ENCODE data around the gene THRB.

THRB gene

DNA sequence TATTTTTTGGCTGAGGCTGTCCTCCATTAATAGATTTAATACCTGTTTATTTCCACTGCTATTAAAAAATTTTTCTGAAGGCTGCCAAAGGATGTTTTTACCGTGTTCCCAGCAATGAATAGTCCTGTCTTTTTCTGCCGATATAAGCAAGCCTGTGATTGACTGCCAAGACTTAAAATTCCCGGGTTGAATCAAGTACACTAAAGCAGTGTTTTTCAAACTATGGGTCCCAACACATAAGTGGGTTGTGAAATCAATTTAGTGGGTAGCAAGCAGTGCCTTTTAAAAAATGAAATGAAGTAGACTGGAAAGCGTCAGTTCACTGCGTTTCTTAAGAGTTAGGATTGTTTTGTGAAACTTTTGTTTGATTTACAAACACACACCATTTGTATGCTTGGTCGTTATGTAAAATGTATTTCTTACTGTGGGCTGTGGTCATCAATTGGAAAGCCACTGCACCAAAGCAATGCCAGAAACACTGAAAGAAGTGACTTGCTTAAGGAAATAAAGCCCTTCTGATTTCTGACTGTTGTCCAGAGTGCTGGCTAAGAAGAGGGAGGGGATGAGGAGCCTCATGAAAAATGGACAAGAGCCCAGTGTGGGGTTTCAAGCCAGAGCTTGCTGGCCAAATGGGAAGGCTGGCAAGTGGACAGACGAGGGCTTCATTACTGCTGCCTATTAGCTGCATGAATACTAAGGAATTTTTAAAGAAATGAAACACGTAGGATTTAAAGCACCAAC is 206.0 kb downstream of the THRB start:
- no peak for DNase-seq (ENCODE audit: extremely low read depth, low read depth)
- TF ChIP-seq, protein P1, sequence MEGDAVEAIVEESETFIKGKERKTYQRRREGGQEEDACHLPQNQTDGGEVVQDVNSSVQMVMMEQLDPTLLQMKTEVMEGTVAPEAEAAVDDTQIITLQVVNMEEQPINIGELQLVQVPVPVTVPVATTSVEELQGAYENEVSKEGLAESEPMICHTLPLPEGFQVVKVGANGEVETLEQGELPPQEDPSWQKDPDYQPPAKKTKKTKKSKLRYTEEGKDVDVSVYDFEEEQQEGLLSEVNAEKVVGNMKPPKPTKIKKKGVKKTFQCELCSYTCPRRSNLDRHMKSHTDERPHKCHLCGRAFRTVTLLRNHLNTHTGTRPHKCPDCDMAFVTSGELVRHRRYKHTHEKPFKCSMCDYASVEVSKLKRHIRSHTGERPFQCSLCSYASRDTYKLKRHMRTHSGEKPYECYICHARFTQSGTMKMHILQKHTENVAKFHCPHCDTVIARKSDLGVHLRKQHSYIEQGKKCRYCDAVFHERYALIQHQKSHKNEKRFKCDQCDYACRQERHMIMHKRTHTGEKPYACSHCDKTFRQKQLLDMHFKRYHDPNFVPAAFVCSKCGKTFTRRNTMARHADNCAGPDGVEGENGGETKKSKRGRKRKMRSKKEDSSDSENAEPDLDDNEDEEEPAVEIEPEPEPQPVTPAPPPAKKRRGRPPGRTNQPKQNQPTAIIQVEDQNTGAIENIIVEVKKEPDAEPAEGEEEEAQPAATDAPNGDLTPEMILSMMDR (IDR thresholded peaks at IDR 0.05; ENCODE audit: low read depth, low read length): no peak

DNA sequence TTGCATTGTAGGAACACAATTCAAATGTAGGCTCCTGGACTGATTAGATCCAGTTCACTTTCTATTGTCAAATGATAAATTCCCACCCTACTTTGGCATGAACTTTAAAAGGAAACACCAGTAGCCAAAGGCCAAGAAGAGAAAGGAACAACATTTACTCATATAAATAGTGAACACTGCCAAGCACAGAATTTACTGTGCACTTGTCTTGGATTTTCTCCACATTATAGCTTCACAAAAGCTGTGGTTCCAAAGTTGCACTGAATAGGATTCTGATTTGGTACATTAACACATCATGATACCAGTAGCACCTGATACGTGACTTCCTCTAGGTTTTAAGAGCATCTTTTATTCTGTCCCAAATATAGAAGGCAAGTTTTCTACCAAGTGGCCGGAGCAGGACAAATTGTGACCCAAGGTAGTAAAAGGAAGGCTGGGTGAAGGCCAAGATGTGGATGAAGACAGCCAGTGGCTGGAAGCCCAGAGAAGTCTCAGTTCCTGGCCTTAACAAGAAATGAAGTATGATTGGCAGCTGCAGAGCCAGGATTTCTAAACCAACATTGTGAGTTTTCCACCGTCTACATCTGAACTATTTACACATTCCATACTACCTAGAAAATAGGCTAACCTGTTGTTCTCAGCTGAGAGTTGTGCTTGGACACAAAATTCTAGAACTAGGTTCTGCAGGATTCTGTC is 206.7 kb downstream of the THRB start:
- TF ChIP-seq, protein P1 (IDR thresholded peaks at IDR 0.05; ENCODE audit: low read depth, low read length): no peak
- no peak for DNase-seq (ENCODE audit: extremely low read depth, low read depth)

DNA sequence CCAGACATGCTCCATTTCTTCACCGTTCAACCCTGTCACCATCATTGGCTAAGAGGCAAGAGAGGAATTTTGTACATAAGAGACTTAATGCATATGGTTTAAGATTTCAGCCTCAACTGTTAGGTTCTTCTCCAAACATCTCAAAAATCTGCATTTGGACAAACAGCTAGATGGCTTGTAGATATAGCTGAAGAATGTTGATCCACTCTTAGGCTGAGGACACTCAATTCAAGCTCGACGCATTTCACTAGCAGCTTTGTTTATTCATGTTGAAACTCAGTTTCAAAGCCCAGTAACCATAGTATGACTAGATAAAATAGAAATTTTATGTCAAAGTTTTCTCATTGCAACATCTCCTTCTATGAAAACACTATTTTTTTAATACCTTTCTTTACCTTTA is 208.2 kb downstream of the THRB start:
- TF ChIP-seq, protein P1 (IDR thresholded peaks at IDR 0.05; ENCODE audit: low read depth, low read length): no peak
- no peak for DNase-seq (ENCODE audit: extremely low read depth, low read depth)

DNA sequence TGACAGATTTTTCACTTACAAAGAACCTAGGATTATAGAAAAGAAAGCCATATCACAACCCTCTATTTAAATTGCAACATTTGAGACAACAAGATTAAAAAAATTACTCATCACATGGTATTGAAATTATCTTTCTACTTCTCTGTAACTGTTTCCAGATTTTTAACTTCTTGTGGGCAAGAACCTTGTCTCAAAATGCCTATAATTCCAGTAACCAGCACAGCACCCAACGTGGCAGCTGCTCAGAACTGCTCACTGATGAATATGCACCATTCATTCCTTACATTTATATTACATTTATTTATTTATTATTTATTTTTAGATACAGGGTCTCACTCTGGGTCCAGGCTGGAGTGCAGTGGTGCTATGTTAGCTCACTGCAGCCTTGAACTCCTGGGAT is 216.1 kb downstream of the THRB start:
- TF ChIP-seq, protein P1 (IDR thresholded peaks at IDR 0.05; ENCODE audit: low read depth, low read length): no peak
- DNase-seq (ENCODE audit: extremely low read depth, low read depth): no peak

DNA sequence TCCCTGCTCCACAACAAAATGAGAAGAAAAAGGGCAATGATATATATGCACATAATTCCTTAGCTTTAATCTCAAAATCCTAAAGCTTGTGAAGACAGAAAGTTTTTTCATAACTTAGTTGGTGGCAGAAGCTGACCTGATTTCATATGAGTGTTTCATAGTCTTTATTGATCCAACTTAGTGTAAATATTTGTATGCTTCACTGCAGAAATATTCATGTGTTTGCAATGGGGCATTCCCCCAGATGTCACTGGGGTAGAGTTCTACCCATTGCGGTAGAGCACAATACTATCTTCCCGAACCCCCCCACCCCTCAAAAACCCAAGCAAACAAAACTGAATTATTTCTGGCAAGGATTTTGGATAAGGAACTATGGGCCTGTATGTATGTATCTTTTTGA is 221.2 kb downstream of the THRB start:
- no peak for DNase-seq (ENCODE audit: extremely low read depth, low read depth)
- TF ChIP-seq, protein P1 (IDR thresholded peaks at IDR 0.05; ENCODE audit: low read depth, low read length): no peak

DNA sequence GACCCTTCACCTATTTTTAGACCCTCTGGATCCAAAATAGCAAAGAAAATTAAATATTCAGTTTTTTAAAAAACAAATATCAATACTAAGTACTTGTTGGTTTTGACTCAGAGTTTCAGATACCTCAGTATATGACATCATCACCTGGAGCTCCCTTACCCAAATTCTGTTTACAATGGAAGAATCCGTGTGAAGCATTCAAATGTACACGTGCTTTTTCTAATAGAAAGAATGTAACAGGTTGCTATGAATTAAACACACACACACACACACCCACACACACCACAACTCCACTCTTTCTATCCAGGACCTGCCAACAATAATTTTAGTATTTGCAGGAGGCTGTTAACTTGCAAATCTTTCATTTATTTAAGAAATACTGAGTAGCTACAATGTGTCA is 221.8 kb downstream of the THRB start:
- no peak for DNase-seq (ENCODE audit: extremely low read depth, low read depth)
- TF ChIP-seq, protein P1 (IDR thresholded peaks at IDR 0.05; ENCODE audit: low read depth, low read length): no peak

DNA sequence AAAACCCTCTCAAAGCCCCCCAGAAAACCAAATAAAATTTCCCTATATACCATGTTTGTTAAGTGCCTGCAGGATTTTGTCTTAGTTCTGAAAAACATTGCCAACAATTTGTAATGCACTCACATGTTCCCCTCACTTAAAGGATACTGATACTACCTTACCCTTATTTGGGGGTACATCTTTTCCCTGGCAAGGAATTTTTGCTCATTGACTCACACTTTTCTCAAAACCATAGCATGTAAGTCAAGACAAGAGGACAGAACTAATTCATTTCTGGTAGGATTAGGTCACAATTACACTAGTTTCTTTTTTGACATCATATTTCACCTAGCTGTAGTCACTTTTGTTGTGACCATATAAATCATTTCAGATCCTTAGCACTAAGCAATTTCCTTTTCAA is 222.2 kb downstream of the THRB start:
- TF ChIP-seq, protein P1 (IDR thresholded peaks at IDR 0.05; ENCODE audit: low read depth, low read length): no peak
- DNase-seq (ENCODE audit: extremely low read depth, low read depth): no peak
